ENCODE data around the gene ARAP3.

Gene ARAP3

GRCh38 chr5:141697586-141697985 lies 15.6 kb upstream of the ARAP3 start:
- no peak overlapping the region for H2BK12ac ChIP-seq (ENCODE audit: low read length)
- no peak overlapping the region for H2BK120ac ChIP-seq (ENCODE audit: insufficient read depth, low read length, poor library complexity)
- H3K4me3 ChIP-seq (ENCODE audit: low read depth, low read length), result no peak overlapping the region
- H3K27me3 ChIP-seq (ENCODE audit: insufficient read depth, low read length), result peaks cover 6% of the 10 kb centered on the region
- no peak overlapping the region for H3K27ac ChIP-seq (ENCODE audit: low read depth, low read length)
- no peak overlapping the region for H4K8ac ChIP-seq (ENCODE audit: low read depth, low read length)
- H2AFZ ChIP-seq (ENCODE audit: insufficient read depth, low read length, poor library complexity), result no peak overlapping the region
- no peak overlapping the region for H3K4ac ChIP-seq (ENCODE audit: low read depth, low read length)
- H3K36me3 ChIP-seq (ENCODE audit: control insufficient read depth in 1 of 2, insufficient read depth in 2 of 2, low read length in 2 of 2), result no peaks in the 10 kb centered on the region
- H3K4me2 ChIP-seq (ENCODE audit: low read length), result no peak overlapping the region
- WGBS (ENCODE audit: extremely low coverage, insufficient coverage, insufficient read length), result no CpG with 5 or more reads among the region's 3 CpGs
- H2AK5ac ChIP-seq (ENCODE audit: low read length), result no peak overlapping the region
- H3K4me1 ChIP-seq (ENCODE audit: control insufficient read depth in 1 of 2, insufficient read depth in 2 of 2, low read length in 2 of 2), result peaks cover 2 to 4% of the 10 kb centered on the region in 2 experiments
- H3K9me3 ChIP-seq (ENCODE audit: insufficient read depth, low read depth, low read length), result peaks cover 3% of the 10 kb centered on the region
- DNase-seq, result no peak
- no peak overlapping the region for H3K23ac ChIP-seq (ENCODE audit: low read length)
- H3K18ac ChIP-seq (ENCODE audit: low read length), result no peak overlapping the region
- H3K79me1 ChIP-seq (ENCODE audit: low read length), result no peaks in the 10 kb centered on the region
- H2BK5ac ChIP-seq (ENCODE audit: low read depth, low read length, poor library complexity), result no peak overlapping the region
- no peak overlapping the region for H4K91ac ChIP-seq (ENCODE audit: low read depth, low read length)
- no peaks in the 10 kb centered on the region for H3K79me2 ChIP-seq (ENCODE audit: control insufficient read depth, insufficient read depth, low read length, poor library complexity)
- H3K9ac ChIP-seq (ENCODE audit: low read length), result no peak overlapping the region
- H3K14ac ChIP-seq (ENCODE audit: low read length), result no peak overlapping the region
- H4K12ac ChIP-seq (ENCODE audit: low read depth, low read length), result no peak overlapping the region

- no peak overlapping the region for H2AK5ac ChIP-seq (ENCODE audit: low read length)
- no peak overlapping the region for H2BK12ac ChIP-seq (ENCODE audit: low read length)
- peaks cover 2% of the 10 kb centered on the region for H3K27me3 ChIP-seq (ENCODE audit: insufficient read depth, low read length)
- H3K18ac ChIP-seq (ENCODE audit: low read length), result no peak overlapping the region
- no peaks in the 10 kb centered on the region for H3K79me2 ChIP-seq (ENCODE audit: control insufficient read depth, insufficient read depth, low read length, poor library complexity)
- no peak overlapping the region for H4K8ac ChIP-seq (ENCODE audit: low read depth, low read length)
- H2BK5ac ChIP-seq (ENCODE audit: low read depth, low read length, poor library complexity), result no peak overlapping the region
- no peak overlapping the region for H3K9ac ChIP-seq (ENCODE audit: low read length)
- H3K4me3 ChIP-seq (ENCODE audit: low read depth, low read length), result peak overlapping the region; percentile 1
- peaks cover 3% of the 10 kb centered on the region for H3K9me3 ChIP-seq (ENCODE audit: insufficient read depth, low read depth, low read length)
- H4K12ac ChIP-seq (ENCODE audit: low read depth, low read length), result no peak overlapping the region
- no peak overlapping the region for H3K14ac ChIP-seq (ENCODE audit: low read length)
- no peak for DNase-seq
- no peaks in the 10 kb centered on the region for H3K4me1 ChIP-seq (ENCODE audit: control insufficient read depth in 1 of 2, insufficient read depth in 2 of 2, low read length in 2 of 2)
- no CpG with 5 or more reads among the region's 2 CpGs for WGBS (ENCODE audit: extremely low coverage, insufficient coverage, insufficient read length)
- no peak overlapping the region for H3K4me2 ChIP-seq (ENCODE audit: low read length)
- H3K23ac ChIP-seq (ENCODE audit: low read length), result no peak overlapping the region
- H3K27ac ChIP-seq (ENCODE audit: low read depth, low read length), result no peak overlapping the region
- H3K79me1 ChIP-seq (ENCODE audit: low read length), result no peaks in the 10 kb centered on the region
- no peak overlapping the region for H2AFZ ChIP-seq (ENCODE audit: insufficient read depth, low read length, poor library complexity)
- H3K4ac ChIP-seq (ENCODE audit: low read depth, low read length), result no peak overlapping the region
- H4K91ac ChIP-seq (ENCODE audit: low read depth, low read length), result no peak overlapping the region
- H3K36me3 ChIP-seq (ENCODE audit: control insufficient read depth in 1 of 2, insufficient read depth in 2 of 2, low read length in 2 of 2), result no peaks in the 10 kb centered on the region
- no peak overlapping the region for H2BK120ac ChIP-seq (ENCODE audit: insufficient read depth, low read length, poor library complexity)
Observed at GRCh38 chr5:141696431-141696830, 14.4 kb upstream of the ARAP3 start.

GRCh38 chr5:141695627-141696215 lies 13.7 kb upstream of the ARAP3 start:
- Histone ChIP-seq H4K12ac (ENCODE audit: low read depth, low read length) (no peak overlapping the region), H3K4ac (ENCODE audit: low read depth, low read length) (no peak overlapping the region), H4K91ac (ENCODE audit: low read depth, low read length) (no peak overlapping the region), H3K79me2 (ENCODE audit: control insufficient read depth, insufficient read depth, low read length, poor library complexity) (no peaks in the 10 kb centered on the region), H3K79me1 (ENCODE audit: low read length) (no peaks in the 10 kb centered on the region), H2BK12ac (ENCODE audit: low read length) (no peak overlapping the region), H3K4me1 (ENCODE audit: control insufficient read depth in 1 of 2, insufficient read depth in 2 of 2, low read length in 2 of 2) (no peaks in the 10 kb centered on the region), H3K27ac (ENCODE audit: low read depth, low read length) (no peak overlapping the region), H3K9me3 (ENCODE audit: insufficient read depth, low read depth, low read length) (peaks cover 3% of the 10 kb centered on the region), H2BK120ac (ENCODE audit: insufficient read depth, low read length, poor library complexity) (no peak overlapping the region), H3K27me3 (ENCODE audit: insufficient read depth, low read length) (peaks cover 2% of the 10 kb centered on the region), H3K9ac (ENCODE audit: low read length) (no peak overlapping the region), H2BK5ac (ENCODE audit: low read depth, low read length, poor library complexity) (no peak overlapping the region), H3K18ac (ENCODE audit: low read length) (no peak overlapping the region), H3K23ac (ENCODE audit: low read length) (no peak overlapping the region), H3K14ac (ENCODE audit: low read length) (no peak overlapping the region), H3K4me2 (ENCODE audit: low read length) (no peak overlapping the region), H3K4me3 (ENCODE audit: low read depth, low read length) (no peak overlapping the region), H4K8ac (ENCODE audit: low read depth, low read length) (no peak overlapping the region), H2AFZ (ENCODE audit: insufficient read depth, low read length, poor library complexity) (no peak overlapping the region), H3K36me3 (ENCODE audit: control insufficient read depth in 1 of 2, insufficient read depth in 2 of 2, low read length in 2 of 2) (no peaks in the 10 kb centered on the region), H2AK5ac (ENCODE audit: low read length) (no peak overlapping the region)
- DNase-seq, result no peak
- WGBS (ENCODE audit: extremely low coverage, insufficient coverage, insufficient read length), result no CpG with 5 or more reads among the region's 11 CpGs

GRCh38 chr5:141694479-141694878 lies 12.4 kb upstream of the ARAP3 start:
- Histone ChIP-seq H3K4me2 (ENCODE audit: low read length) (no peak overlapping the region), H2BK120ac (ENCODE audit: insufficient read depth, low read length, poor library complexity) (no peak overlapping the region), H3K14ac (ENCODE audit: low read length) (no peak overlapping the region), H3K27ac (ENCODE audit: low read depth, low read length) (no peak overlapping the region), H3K4ac (ENCODE audit: low read depth, low read length) (no peak overlapping the region), H3K79me1 (ENCODE audit: low read length) (no peaks in the 10 kb centered on the region), H2BK12ac (ENCODE audit: low read length) (no peak overlapping the region), H3K4me1 (ENCODE audit: control insufficient read depth in 1 of 2, insufficient read depth in 2 of 2, low read length in 2 of 2) (no peaks in the 10 kb centered on the region), H2BK5ac (ENCODE audit: low read depth, low read length, poor library complexity) (no peak overlapping the region), H2AFZ (ENCODE audit: insufficient read depth, low read length, poor library complexity) (no peak overlapping the region), H3K23ac (ENCODE audit: low read length) (no peak overlapping the region), H3K9me3 (ENCODE audit: insufficient read depth, low read depth, low read length) (peaks cover 3% of the 10 kb centered on the region), H3K27me3 (ENCODE audit: insufficient read depth, low read length) (peaks cover 2% of the 10 kb centered on the region), H2AK5ac (ENCODE audit: low read length) (no peak overlapping the region), H3K36me3 (ENCODE audit: control insufficient read depth in 1 of 2, insufficient read depth in 2 of 2, low read length in 2 of 2) (no peaks in the 10 kb centered on the region), H4K91ac (ENCODE audit: low read depth, low read length) (no peak overlapping the region), H3K18ac (ENCODE audit: low read length) (no peak overlapping the region), H3K4me3 (ENCODE audit: low read depth, low read length) (no peak overlapping the region), H4K8ac (ENCODE audit: low read depth, low read length) (no peak overlapping the region), H3K79me2 (ENCODE audit: control insufficient read depth, insufficient read depth, low read length, poor library complexity) (no peaks in the 10 kb centered on the region), H3K9ac (ENCODE audit: low read length) (no peak overlapping the region), H4K12ac (ENCODE audit: low read depth, low read length) (no peak overlapping the region)
- no peak for DNase-seq
- no CpG with 5 or more reads among the region's 5 CpGs for WGBS (ENCODE audit: extremely low coverage, insufficient coverage, insufficient read length)

Data from trophoblast cell (in vitro differentiated cells and primary cell).